ENCODE data around the gene TIMM50.
A peak's percentile ranks its signal among the peaks of the same experiment; 100 is the strongest.

The TIMM50 gene

GRCh38 chr19:39540333-39540673, 59.7 kb downstream of the TIMM50 start:
- H3K4me3 ChIP-seq (replicated peaks; ENCODE audit: low read depth, low read length) = peak overlapping the region; percentile 78
- TF ChIP-seq, protein P1, sequence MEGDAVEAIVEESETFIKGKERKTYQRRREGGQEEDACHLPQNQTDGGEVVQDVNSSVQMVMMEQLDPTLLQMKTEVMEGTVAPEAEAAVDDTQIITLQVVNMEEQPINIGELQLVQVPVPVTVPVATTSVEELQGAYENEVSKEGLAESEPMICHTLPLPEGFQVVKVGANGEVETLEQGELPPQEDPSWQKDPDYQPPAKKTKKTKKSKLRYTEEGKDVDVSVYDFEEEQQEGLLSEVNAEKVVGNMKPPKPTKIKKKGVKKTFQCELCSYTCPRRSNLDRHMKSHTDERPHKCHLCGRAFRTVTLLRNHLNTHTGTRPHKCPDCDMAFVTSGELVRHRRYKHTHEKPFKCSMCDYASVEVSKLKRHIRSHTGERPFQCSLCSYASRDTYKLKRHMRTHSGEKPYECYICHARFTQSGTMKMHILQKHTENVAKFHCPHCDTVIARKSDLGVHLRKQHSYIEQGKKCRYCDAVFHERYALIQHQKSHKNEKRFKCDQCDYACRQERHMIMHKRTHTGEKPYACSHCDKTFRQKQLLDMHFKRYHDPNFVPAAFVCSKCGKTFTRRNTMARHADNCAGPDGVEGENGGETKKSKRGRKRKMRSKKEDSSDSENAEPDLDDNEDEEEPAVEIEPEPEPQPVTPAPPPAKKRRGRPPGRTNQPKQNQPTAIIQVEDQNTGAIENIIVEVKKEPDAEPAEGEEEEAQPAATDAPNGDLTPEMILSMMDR (IDR thresholded peaks at IDR 0.05; ENCODE audit: low read depth, low read length, missing control alignments) = no peak
- no peak for DNase-seq (ENCODE audit: extremely low read depth, low read depth)
